SK-N-SH (cell line): ENCODE measurements around the gene XPA. TPM values are rescaled to one million over a fixed set of nuclear protein-coding genes. Genes with fewer than 3 reads are reported as not detected.

Experiments used
- CTCF ChIA-PET: fragments of 300-600, 350-600 bp; formaldehyde crosslinking; extraction: SDS; loops from one replicate; lab custom pipeline; 2021; lab: Yijun Ruan, JAX
- POLR2A ChIA-PET: fragments of 350-600 bp; sonication (Branson Sonifier 250); formaldehyde crosslinking; extraction: SDS; loops from one replicate; lab custom pipeline; 2020; ENCODE audit warnings: antibody characterized with exemption, inconsistent platforms; lab: Yijun Ruan, JAX
- DNase-seq: peaks from one replicate; pipeline ENCODE4 v3.0.0; 2012
- H2AFZ ChIP-seq: fragments of 200-600 bp; sonication (generic); 2 replicates; pipeline ENCODE4 v1.8.1; 2016; ENCODE audit warnings: antibody characterized with exemption, mild to moderate bottlenecking, low read depth
- H3F3A ChIP-seq: fragments of 200-600 bp; sonication (generic); replicated peaks from 2 replicates; pipeline ENCODE3; 2016; ENCODE audit warnings: antibody characterized with exemption, mild to moderate bottlenecking; ENCODE audit not compliant: insufficient read depth
- H3K27ac ChIP-seq, 2 experiments: fragments of 200-500 bp in 1 of 2; fragments of 200-600 bp in 1 of 2; sonication (Bioruptor generic) in 1 of 2; sonication (generic), shearing (Covaris generic) in 1 of 2; 2 replicates each; pipeline versions ENCODE4 v1.5.1 to v1.6.1; 2014 to 2016; ENCODE audit warnings: low read depth in 2 of 2, inconsistent platforms in 1 of 2, low read length in 1 of 2, mild to moderate bottlenecking in 1 of 2, mixed read lengths in 1 of 2
- H3K27me3 ChIP-seq: fragments of 200-600 bp; sonication (generic), shearing (Covaris generic); 2 replicates; pipeline ENCODE4 v1.6.1; 2016; ENCODE audit warnings: mixed run types; ENCODE audit not compliant: insufficient read depth
- H3K36me3 ChIP-seq, 2 experiments: fragments of 200-500 bp in 1 of 2; fragments of 200-600 bp in 1 of 2; sonication (Bioruptor generic) in 1 of 2; sonication (generic) in 1 of 2; replicated peaks in 1 of 2; 2 replicates each; pipeline versions ENCODE3 to v1.5.1; 2014 to 2016; ENCODE audit warnings: low read length in 1 of 2, mild to moderate bottlenecking in 1 of 2; ENCODE audit not compliant: insufficient read depth in 2 of 2, control insufficient read depth in 1 of 2
- H3K4me1 ChIP-seq, 2 experiments: fragments of 200-500 bp in 1 of 2; fragments of 200-600 bp in 1 of 2; sonication (Bioruptor generic) in 1 of 2; sonication (generic), shearing (Covaris generic) in 1 of 2; 2 replicates each; pipeline versions ENCODE4 v1.5.1 to v1.6.1; 2014 to 2016; ENCODE audit warnings: low read depth in 1 of 2, low read length in 1 of 2, mixed run types in 1 of 2; ENCODE audit not compliant: insufficient read depth in 2 of 2, control insufficient read depth in 1 of 2
- H3K4me2 ChIP-seq: fragments of 200-600 bp; sonication (generic), shearing (Covaris generic); 2 replicates; pipeline ENCODE4 v1.6.1; 2017; ENCODE audit warnings: mixed run types
- H3K4me3 ChIP-seq, 2 experiments: fragments of 200-500 bp in 1 of 2; fragments of 200-600 bp in 1 of 2; sonication (Bioruptor generic) in 1 of 2; sonication (generic), shearing (Covaris generic) in 1 of 2; 2 replicates each; pipeline versions ENCODE4 v1.5.1 to v1.8.1; 2014 to 2016; ENCODE audit warnings: low read depth in 2 of 2, inconsistent platforms in 1 of 2, low read length in 1 of 2, mild to moderate bottlenecking in 1 of 2, mixed read lengths in 1 of 2, moderate library complexity in 1 of 2
- H3K79me2 ChIP-seq: fragments of 200-600 bp; sonication (generic); 2 replicates; pipeline ENCODE4 v1.8.1; 2017; ENCODE audit warnings: mild to moderate bottlenecking; ENCODE audit not compliant: insufficient read depth
- H3K9ac ChIP-seq: fragments of 200-600 bp; sonication (generic); 2 replicates; pipeline ENCODE4 v1.6.1; 2017; ENCODE audit warnings: mixed run types
- H3K9me2 ChIP-seq: fragments of 200-600 bp; sonication (generic); 2 replicates; pipeline ENCODE4 v1.6.1; 2017; ENCODE audit warnings: mixed run types
- H3K9me3 ChIP-seq: fragments of 200-600 bp; sonication (generic); 2 replicates; pipeline ENCODE4 v1.6.1; 2017; ENCODE audit warnings: mixed run types, mild to moderate bottlenecking, moderate library complexity
- H4K20me1 ChIP-seq: fragments of 200-600 bp; sonication (generic); 2 replicates; pipeline ENCODE4 v1.6.1; 2017; ENCODE audit warnings: mild to moderate bottlenecking, mixed run types; ENCODE audit not compliant: insufficient read depth
- ELF1 ChIP-seq: IDR thresholded peaks from 2 replicates; pipeline ENCODE4 v1.4.0; 2012
- EZH2phosphoT487 ChIP-seq: fragments of 200-600 bp; sonication (generic); IDR thresholded peaks from 2 replicates; pipeline ENCODE4 v1.6.1; 2017; ENCODE audit warnings: low read depth, mixed run types, mild to moderate bottlenecking, antibody characterized with exemption, moderate library complexity, borderline replicate concordance
- FOXJ3 ChIP-seq: sonication (generic); formaldehyde crosslinking; IDR thresholded peaks from 2 replicates; pipeline ENCODE4 v1.5.1; 2020; ENCODE audit warnings: mild to moderate bottlenecking, missing genetic modification reagents
- FOXM1 ChIP-seq: IDR thresholded peaks from 2 replicates; pipeline ENCODE4 v1.4.0; 2012; ENCODE audit warnings: low read depth, mild to moderate bottlenecking
- GABPA ChIP-seq: IDR thresholded peaks from 2 replicates; pipeline ENCODE4 v1.4.0; 2012; ENCODE audit warnings: low read depth, mild to moderate bottlenecking
- GATA2 ChIP-seq: sonication (generic); formaldehyde crosslinking; IDR thresholded peaks from 2 replicates; pipeline ENCODE4 v1.5.0; 2020; ENCODE audit warnings: mild to moderate bottlenecking, missing genetic modification reagents
- IRF3 ChIP-seq: fragments of 150-350 bp; IDR thresholded peaks from 2 replicates; pipeline ENCODE4 v1.6.1; 2016; ENCODE audit warnings: mild to moderate bottlenecking, low read depth, low read length
- JUND ChIP-seq: IDR thresholded peaks from 2 replicates; pipeline ENCODE4 v1.4.0; 2012
- MAX ChIP-seq: IDR thresholded peaks from 2 replicates; pipeline ENCODE4 v1.4.0; 2012; ENCODE audit warnings: low read depth
- MEF2A ChIP-seq: IDR thresholded peaks from 2 replicates; pipeline ENCODE4 v1.4.0; 2012; ENCODE audit warnings: low read depth, borderline replicate concordance
- NFIC ChIP-seq: IDR thresholded peaks from 2 replicates; pipeline ENCODE4 v1.4.0; 2012; ENCODE audit warnings: borderline replicate concordance
- NRF1 ChIP-seq: IDR thresholded peaks from 2 replicates; pipeline ENCODE4 v1.6.1; 2012; ENCODE audit warnings: low read depth, mild to moderate bottlenecking, low read length
- PBX3 ChIP-seq: IDR thresholded peaks from 2 replicates; pipeline ENCODE4; 2012
- POLR2AphosphoS5 ChIP-seq: IDR thresholded peaks from 2 replicates; pipeline ENCODE4 v1.6.1; 2012; ENCODE audit warnings: low read depth, low read length
- RFX5 ChIP-seq: IDR thresholded peaks from 2 replicates; pipeline ENCODE4 v1.6.1; 2012; ENCODE audit warnings: mild to moderate bottlenecking, improper control_type of control experiment, low read length
- RXRA ChIP-seq: IDR thresholded peaks from 2 replicates; pipeline ENCODE4 v1.4.0; 2012; ENCODE audit warnings: low read depth, mild to moderate bottlenecking, borderline replicate concordance
- SIN3A ChIP-seq: IDR thresholded peaks from 2 replicates; pipeline ENCODE4 v1.6.1; 2012; ENCODE audit warnings: low read depth, mild to moderate bottlenecking, low read length, moderate library complexity, borderline replicate concordance
- SMC3 ChIP-seq: IDR thresholded peaks from 2 replicates; pipeline ENCODE4 v1.6.1; 2012; ENCODE audit warnings: low read depth, low read length, improper control_type of control experiment
- TAF1 ChIP-seq: IDR thresholded peaks from 2 replicates; pipeline ENCODE4 v1.6.1; 2012; ENCODE audit warnings: low read depth, mild to moderate bottlenecking, low read length, moderate library complexity, borderline replicate concordance
- TEAD4 ChIP-seq: IDR thresholded peaks from 2 replicates; pipeline ENCODE4 v1.4.0; 2012; ENCODE audit warnings: mild to moderate bottlenecking, borderline replicate concordance; ENCODE audit not compliant: insufficient read depth
- USF1 ChIP-seq: IDR thresholded peaks from 2 replicates; pipeline ENCODE4 v1.4.0; 2012; ENCODE audit warnings: low read depth, borderline replicate concordance
- USF2 ChIP-seq: fragments of 150-350 bp; IDR thresholded peaks from 2 replicates; pipeline ENCODE4 v1.6.1; 2017; ENCODE audit warnings: antibody characterized with exemption, low read length, low read depth, borderline replicate concordance
- WGBS: methylation state at CpG from one replicate; pipeline ENCODE4 v1.1.6; 2017; ENCODE audit warnings: low lambda C conversion rate; 5-methylcytosine and 5-hydroxymethylcytosine counted together
- polyA plus RNA-seq, 3 experiments: library from polyadenylated mRNA; depleted of rRNA; stranded (reverse); fragments of >200 nt; gene quantifications; 2 replicates each; pipeline ENCODE4 v1.2.3, GENCODE V29; 2012

Gene XPA
- polyA plus RNA-seq, 1 of the 3 experiments (the other 2 are of a cell fraction): 3.3 TPM

- peak overlapping the region; percentile 73 to 83; a peak in 2 of 4 replicates for H3K27ac ChIP-seq
- WGBS: 86% methylated on average over 1 of the region's 4 CpGs
- H4K20me1 ChIP-seq: no peaks in the 10 kb centered on the region
- H3K9me2 ChIP-seq: no peaks in the 10 kb centered on the region
- TF ChIP-seq ELF1 (no peak), JUND (no peak), EZH2phosphoT487 (no peak), FOXM1 (no peak), FOXJ3 (CRISPR knock-in tag) (no peak), MEF2A (no peak), RXRA (no peak), USF2 (no peak), RFX5 (no peak), NRF1 (no peak), USF1 (no peak), SIN3A (no peak), GABPA (no peak), TAF1 (no peak), GATA2 (no peak)
- POLR2A ChIA-PET: no interaction called here
- CTCF ChIA-PET: interaction anchor here (0.7 to 3.2 kb wide), 2 partner anchors 16 to 197 kb away, joined by 3 to 19 read pairs; no protein-coding TSS in a partner anchor
- no peak for DNase-seq
- H3K4me3 ChIP-seq: no peak overlapping the region
- H2AFZ ChIP-seq: no peak overlapping the region
- peaks cover 7 to 11% of the 10 kb centered on the region in 2 experiments; a peak in 1 of 4 replicates for H3K4me1 ChIP-seq
- H3K36me3 ChIP-seq: no peaks in the 10 kb centered on the region
- H3K27me3 ChIP-seq: no peaks in the 10 kb centered on the region
- H3K9ac ChIP-seq: no peak overlapping the region
- peak overlapping the region; percentile 66; the same call in 1 of the 2 replicates for H3K4me2 ChIP-seq
- H3K9me3 ChIP-seq: no peaks in the 10 kb centered on the region
- peaks cover 18% of the 10 kb centered on the region for H3F3A ChIP-seq
- no peaks in the 10 kb centered on the region for H3K79me2 ChIP-seq
These were observed 7.7 kb upstream of the XPA start for GRCh38 chr9:97704851-97705250.

- peak overlapping the region in 1 of 2 experiments; percentile 40; a peak in 1 of 4 replicates for H3K4me3 ChIP-seq
- no peaks in the 10 kb centered on the region for H4K20me1 ChIP-seq
- no peaks in the 10 kb centered on the region for H3K27me3 ChIP-seq
- peaks cover 7 to 11% of the 10 kb centered on the region in 2 experiments; a peak in 1 of 4 replicates for H3K4me1 ChIP-seq
- H2AFZ ChIP-seq: peak overlapping the region; percentile 82
- no peaks in the 10 kb centered on the region for H3K9me3 ChIP-seq
- no peaks in the 10 kb centered on the region for H3K36me3 ChIP-seq
- H3F3A ChIP-seq: peaks cover 18% of the 10 kb centered on the region
- H3K79me2 ChIP-seq: no peaks in the 10 kb centered on the region
- TF ChIP-seq FOXJ3 (CRISPR knock-in tag) (no peak), USF2 (no peak), RXRA (no peak), NFIC (no peak), POLR2AphosphoS5 (no peak), PBX3 (no peak), MAX (no peak), USF1 (no peak), JUND (no peak), GABPA (no peak), IRF3 (no peak), SMC3 (no peak), TEAD4 (no peak)
- peak overlapping the region; percentile 66 for H3K4me2 ChIP-seq
- H3K27ac ChIP-seq: peak overlapping the region; percentile 73 to 83
- no peaks in the 10 kb centered on the region for H3K9me2 ChIP-seq
- WGBS: 82% methylated on average over 3 of the region's 3 CpGs
- no peak for DNase-seq
- CTCF ChIA-PET: interaction anchor here (0.7 to 3.2 kb wide), 2 partner anchors 16 to 197 kb away, joined by 3 to 19 read pairs; no protein-coding TSS in a partner anchor
- peak overlapping the region; percentile 30; the same call in 1 of the 2 replicates for H3K9ac ChIP-seq
- POLR2A ChIA-PET: no interaction called here
These were observed 7.2 kb upstream of the XPA start for GRCh38 chr9:97704345-97704677.
